Endodermal cell (in vitro differentiated cells): ENCODE data around the gene XBP1. TPM values are rescaled to one million over a fixed set of nuclear protein-coding genes. Genes with fewer than 3 reads are reported as not detected.

Source experiments
- DNase-seq: peaks from one replicate; pipeline ENCODE4 v3.0.0-alpha.2; 2017
- H3K27ac ChIP-seq: 2 replicates; pipeline ENCODE4 v1.5.1; 2013; ENCODE audit warnings: mild to moderate bottlenecking, low read depth, low read length, moderate library complexity
- H3K27me3 ChIP-seq: 2 replicates; pipeline ENCODE4 v1.6.1; 2013; ENCODE audit warnings: mild to moderate bottlenecking, low read length, moderate library complexity; ENCODE audit not compliant: insufficient read depth, control insufficient read depth, poor library complexity, severe bottlenecking
- H3K36me3 ChIP-seq: 2 replicates; pipeline ENCODE4 v1.7.0; 2013; ENCODE audit warnings: mild to moderate bottlenecking, low read length, moderate library complexity; ENCODE audit not compliant: control insufficient read depth, insufficient read depth
- H3K4me1 ChIP-seq: one replicate; pipeline ENCODE4 v1.7.0; 2013; ENCODE audit warnings: low read length; ENCODE audit not compliant: control insufficient read depth, insufficient read depth
- H3K4me3 ChIP-seq: 2 replicates; pipeline ENCODE4 v1.5.1; 2013; ENCODE audit warnings: mild to moderate bottlenecking, low read length, moderate library complexity
- H3K9ac ChIP-seq: 2 replicates; pipeline ENCODE4 v1.6.1; 2013; ENCODE audit warnings: mild to moderate bottlenecking, low read length, moderate library complexity; ENCODE audit not compliant: poor library complexity, severe bottlenecking; ENCODE audit errors: extremely low read depth
- H3K9me3 ChIP-seq: 2 replicates; pipeline ENCODE4 v1.6.1; 2013; ENCODE audit warnings: mild to moderate bottlenecking, low read length, moderate library complexity; ENCODE audit not compliant: control insufficient read depth
- H3K27ac Mint-ChIP-seq: 2 replicates; pipeline ENCODE4 v1.8.0; 2020; ENCODE audit warnings: mixed read lengths
- H3K27me3 Mint-ChIP-seq: 2 replicates; pipeline ENCODE4 v1.8.0; 2021; ENCODE audit warnings: mild to moderate bottlenecking, mixed read lengths; ENCODE audit not compliant: insufficient read depth
- H3K36me3 Mint-ChIP-seq: 2 replicates; pipeline ENCODE4 v1.8.0; 2020; ENCODE audit warnings: low read depth, mixed read lengths
- H3K4me1 Mint-ChIP-seq: 2 replicates; pipeline ENCODE4 v1.8.0; 2020; ENCODE audit warnings: mixed read lengths
- H3K4me3 Mint-ChIP-seq: 2 replicates; pipeline ENCODE4 v1.8.0; 2020; ENCODE audit warnings: mild to moderate bottlenecking, moderate library complexity, mixed read lengths
- H3K9me3 Mint-ChIP-seq: 2 replicates; pipeline ENCODE4 v1.8.0; 2020; ENCODE audit warnings: mild to moderate bottlenecking, mixed read lengths
- CTCF ChIP-seq: fragments of 200-600 bp; sonication (generic); conservative IDR thresholded peaks from 2 replicates; pipeline ENCODE4 v1.5.0; 2021; ENCODE audit warnings: antibody characterized with exemption, mild to moderate bottlenecking
- WGBS, 2 experiments: methylation state at CpG; one replicate each; pipeline versions ENCODE4 v1.1.5 to v1.1.7; 2013; ENCODE audit warnings: missing lambda C conversion rate in 2 of 2, mixed read lengths in 1 of 2; ENCODE audit not compliant: insufficient coverage in 1 of 2, insufficient read length in 1 of 2; 5-methylcytosine and 5-hydroxymethylcytosine counted together
- total RNA-seq, 2 donors: library from RNA; stranded (reverse); fragmentation: NEBNext Ultra II Directional in 1 of 2; extraction: Animal tissue kit (Norgen Biotek cat#: 25700) in 1 of 2; gene quantifications; 2 replicates in 1 of 2; 3 replicates in 1 of 2; pipeline ENCODE4 v1.2.1, GENCODE V29; 2021

The XBP1 gene
- total RNA-seq, 2 donors from 2014 or later = 103 to 111 TPM

GRCh38 chr22:28822930-28823551 lies 22.7 kb upstream of the XBP1 start:
- Histone ChIP-seq H3K4me3 (no peak overlapping the region), H3K4me1 (peaks cover 4% of the 10 kb centered on the region), H3K27ac (peak overlapping the region; percentile 96), H3K9me3 (no peaks in the 10 kb centered on the region), H3K36me3 (no peaks in the 10 kb centered on the region), H3K9ac (no peak overlapping the region), H3K27me3 (no peaks in the 10 kb centered on the region)
- no peak overlapping the region for H3K27ac Mint-ChIP-seq
- peaks cover 7% of the 10 kb centered on the region for H3K36me3 Mint-ChIP-seq
- H3K27me3 Mint-ChIP-seq = no peaks in the 10 kb centered on the region
- no peak overlapping the region for H3K4me3 Mint-ChIP-seq
- peaks cover 2% of the 10 kb centered on the region for H3K9me3 Mint-ChIP-seq
- WGBS, 2 experiments = 61 to 81% methylated on average over 3 to 4 of the region's 4 CpGs
- no peak for DNase-seq
- TF ChIP-seq CTCF = no peak
- H3K4me1 Mint-ChIP-seq = peaks cover 23% of the 10 kb centered on the region

GRCh38 chr22:28821452-28821851 lies 21.1 kb upstream of the XBP1 start:
- H3K36me3 Mint-ChIP-seq = peaks cover 7% of the 10 kb centered on the region
- Histone ChIP-seq H3K4me1 (peaks cover 4% of the 10 kb centered on the region), H3K9ac (no peak overlapping the region), H3K36me3 (no peaks in the 10 kb centered on the region), H3K27me3 (no peaks in the 10 kb centered on the region), H3K9me3 (no peaks in the 10 kb centered on the region), H3K4me3 (no peak overlapping the region), H3K27ac (no peak overlapping the region)
- H3K4me1 Mint-ChIP-seq = peaks cover 23% of the 10 kb centered on the region
- peaks cover 2% of the 10 kb centered on the region for H3K9me3 Mint-ChIP-seq
- WGBS, 2 experiments = 97 to 100% methylated on average over 1 of the region's 1 CpG
- no peak for DNase-seq
- no peak for TF ChIP-seq CTCF
- no peak overlapping the region for H3K4me3 Mint-ChIP-seq
- no peak overlapping the region for H3K27ac Mint-ChIP-seq
- no peaks in the 10 kb centered on the region for H3K27me3 Mint-ChIP-seq

- no peak for TF ChIP-seq CTCF
- Mint-ChIP-seq H3K4me3 (no peak overlapping the region), H3K27ac (no peak overlapping the region), H3K9me3 (peaks cover 2% of the 10 kb centered on the region), H3K36me3 (peaks cover 7% of the 10 kb centered on the region), H3K27me3 (no peaks in the 10 kb centered on the region), H3K4me1 (peaks cover 23% of the 10 kb centered on the region)
- H3K27ac ChIP-seq = no peak overlapping the region
- no peak overlapping the region for H3K9ac ChIP-seq
- peaks cover 4% of the 10 kb centered on the region for H3K4me1 ChIP-seq
- H3K27me3 ChIP-seq = no peaks in the 10 kb centered on the region
- H3K36me3 ChIP-seq = no peaks in the 10 kb centered on the region
- no peak overlapping the region for H3K4me3 ChIP-seq
- 93 to 100% methylated on average over 1 to 2 of the region's 2 CpGs for WGBS, 2 experiments
- no peak for DNase-seq
- H3K9me3 ChIP-seq = no peaks in the 10 kb centered on the region
Observed at GRCh38 chr22:28820885-28821284, 20.5 kb upstream of the XBP1 start.
